ENCODE data around the gene SH3GL3. TPM values are rescaled to one million over a fixed set of nuclear protein-coding genes. Genes with fewer than 3 reads are reported as not detected.
A peak's percentile ranks its signal among the peaks of the same experiment; 100 is the strongest.

The SH3GL3 gene
- total RNA-seq, 2 experiments from 2014 or later, result not detected

- ChIA-PET CTCF (ENCODE audit: unreplicated experiment) (no interaction called here), POLR2A (no interaction called here)
- Histone ChIP-seq H3K9me2 (ENCODE audit: insufficient read depth, low read length) (no peaks in the 10 kb centered on the region), H3K4me3 (ENCODE audit: low read depth, low read length, poor library complexity, severe bottlenecking) (no peak overlapping the region), H3K9me3 (ENCODE audit: low read length) (no peaks in the 10 kb centered on the region), H3K4me2 (ENCODE audit: low read length) (no peak overlapping the region), H4K20me1 (ENCODE audit: insufficient read depth, low read length) (no peaks in the 10 kb centered on the region), H3K4me1 (ENCODE audit: insufficient read depth, low read length, poor library complexity, severe bottlenecking) (no peaks in the 10 kb centered on the region), H2AFZ (ENCODE audit: low read length) (no peak overlapping the region), H3K36me3 (ENCODE audit: insufficient read depth, low read length) (no peaks in the 10 kb centered on the region), H3K79me2 (ENCODE audit: insufficient read depth, low read depth, low read length) (no peaks in the 10 kb centered on the region), H3K27ac (ENCODE audit: low read depth, low read length, poor library complexity, severe bottlenecking) (no peak overlapping the region)
- no TSS peak for BruUV-seq (replicated peaks)
- intact Hi-C loops (cut with micrococcal nuclease; ENCODE audit: unreplicated experiment), result no loop called here
- DNase-seq (ENCODE audit: low spot score), result no peak
- TF ChIP-seq CTCF (conservative IDR thresholded peaks at IDR 0.05; ENCODE audit: low read length), result no peak
Observed at GRCh38 chr15:83558146-83558545, 111.0 kb downstream of the SH3GL3 start.

- BruUV-seq (replicated peaks), result no TSS peak
- TF ChIP-seq EZH2phosphoT487 (IDR thresholded peaks at IDR 0.05; ENCODE audit: borderline replicate concordance, low read depth, low read length) (no peak), CTCF (conservative IDR thresholded peaks at IDR 0.05; ENCODE audit: low read length) (peak; percentile 91)
- no peaks in the 10 kb centered on the region for H3K9me3 ChIP-seq (ENCODE audit: low read length)
- H3K27ac ChIP-seq (ENCODE audit: low read depth, low read length, poor library complexity, severe bottlenecking), result no peak overlapping the region
- no peaks in the 10 kb centered on the region for H3K9me2 ChIP-seq (ENCODE audit: insufficient read depth, low read length)
- intact Hi-C loops (cut with micrococcal nuclease; ENCODE audit: unreplicated experiment), result loop anchor here (1.0 kb wide), 2 partner anchors 121 to 311 kb away; no protein-coding TSS in a partner anchor
- H3K36me3 ChIP-seq (ENCODE audit: insufficient read depth, low read length), result no peaks in the 10 kb centered on the region
- H3K79me2 ChIP-seq (ENCODE audit: insufficient read depth, low read depth, low read length), result no peaks in the 10 kb centered on the region
- no peak overlapping the region for H2AFZ ChIP-seq (ENCODE audit: low read length)
- DNase-seq (ENCODE audit: low spot score), result peak; percentile 58
- no peaks in the 10 kb centered on the region for H4K20me1 ChIP-seq (ENCODE audit: insufficient read depth, low read length)
- no peaks in the 10 kb centered on the region for H3K4me1 ChIP-seq (ENCODE audit: insufficient read depth, low read length, poor library complexity, severe bottlenecking)
- H3K4me3 ChIP-seq (ENCODE audit: low read depth, low read length, poor library complexity, severe bottlenecking), result no peak overlapping the region
- H3K4me2 ChIP-seq (ENCODE audit: low read length), result no peak overlapping the region
- CTCF ChIA-PET (ENCODE audit: unreplicated experiment), result no interaction called here
- POLR2A ChIA-PET, result no interaction called here
Observed at GRCh38 chr15:83559310-83559966, 112.3 kb downstream of the SH3GL3 start.

DNA sequence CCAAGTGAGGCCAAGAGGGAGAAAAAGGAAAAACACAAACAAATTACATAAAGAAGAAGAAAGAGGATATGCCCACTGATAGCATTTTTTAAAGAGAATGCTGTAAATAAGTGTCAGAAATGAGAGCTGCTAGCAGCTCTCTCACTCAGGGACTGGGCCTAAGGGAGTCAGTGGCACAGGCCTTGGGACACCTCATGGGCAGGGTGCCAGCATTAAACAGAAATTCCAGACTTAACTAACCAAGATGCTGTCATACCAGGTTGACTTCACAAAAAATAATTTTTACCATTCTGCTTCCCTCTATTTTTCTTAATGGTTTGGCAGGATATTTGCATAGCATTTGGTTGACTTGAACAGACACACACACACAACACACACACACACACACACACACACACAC lies 114.5 kb downstream of the SH3GL3 start:
- no peaks in the 10 kb centered on the region for H3K79me2 ChIP-seq (ENCODE audit: insufficient read depth, low read depth, low read length)
- no peak for DNase-seq (ENCODE audit: low spot score)
- no peaks in the 10 kb centered on the region for H3K36me3 ChIP-seq (ENCODE audit: insufficient read depth, low read length)
- H3K9me2 ChIP-seq (ENCODE audit: insufficient read depth, low read length), result no peaks in the 10 kb centered on the region
- no peak overlapping the region for H3K4me2 ChIP-seq (ENCODE audit: low read length)
- no peak overlapping the region for H3K27ac ChIP-seq (ENCODE audit: low read depth, low read length, poor library complexity, severe bottlenecking)
- ChIA-PET POLR2A (interaction anchor here (0.6 kb wide), 1 partner anchor 318 kb away, joined by 3 read pairs; no protein-coding TSS in a partner anchor), CTCF (ENCODE audit: unreplicated experiment) (interaction anchor here (0.6 kb wide), 2 partner anchors 11 to 123 kb away, joined by 3 read pairs; no protein-coding TSS in a partner anchor)
- no peak overlapping the region for H2AFZ ChIP-seq (ENCODE audit: low read length)
- H4K20me1 ChIP-seq (ENCODE audit: insufficient read depth, low read length), result no peaks in the 10 kb centered on the region
- BruUV-seq (replicated peaks), result no TSS peak
- no peaks in the 10 kb centered on the region for H3K4me1 ChIP-seq (ENCODE audit: insufficient read depth, low read length, poor library complexity, severe bottlenecking)
- no peaks in the 10 kb centered on the region for H3K9me3 ChIP-seq (ENCODE audit: low read length)
- intact Hi-C loops (cut with micrococcal nuclease; ENCODE audit: unreplicated experiment), result no loop called here
- no peak overlapping the region for H3K4me3 ChIP-seq (ENCODE audit: low read depth, low read length, poor library complexity, severe bottlenecking)
- TF ChIP-seq EZH2phosphoT487 (IDR thresholded peaks at IDR 0.05; ENCODE audit: borderline replicate concordance, low read depth, low read length) (no peak), CTCF (conservative IDR thresholded peaks at IDR 0.05; ENCODE audit: low read length) (no peak)

All from OCI-LY7 (cell line).